HepG2 (cell line): ENCODE measurements around the gene ACRBP. TPM values are rescaled to one million over a fixed set of nuclear protein-coding genes. Genes with fewer than 3 reads are reported as not detected.

Source experiments
- CBX2 ChIP-seq, 2 experiments: fragments of 200-600 bp in 1 of 2; sonication (generic); formaldehyde crosslinking in 1 of 2; IDR thresholded peaks; 2 replicates each; pipeline versions ENCODE4 v1.7.0 to v1.8.1; 2018 to 2022; ENCODE audit warnings: low read depth in 2 of 2, low read length in 1 of 2, mild to moderate bottlenecking in 1 of 2, missing genetic modification reagents in 1 of 2
- HOXA5 ChIP-seq: sonication (generic); formaldehyde crosslinking; IDR thresholded peaks from 2 replicates; pipeline ENCODE4 v1.4.0; 2020; ENCODE audit warnings: missing genetic modification reagents
- MED1 ChIP-seq: sonication (generic); formaldehyde crosslinking; IDR thresholded peaks from 2 replicates; pipeline ENCODE4 v1.4.0; 2020; ENCODE audit warnings: missing genetic modification reagents
- MEIS1 ChIP-seq: sonication (generic); formaldehyde crosslinking; IDR thresholded peaks from 2 replicates; pipeline ENCODE4 v1.9.0; 2021; ENCODE audit warnings: mild to moderate bottlenecking, missing genetic modification reagents, moderate library complexity, borderline replicate concordance
- NR0B2 ChIP-seq: sonication (generic); formaldehyde crosslinking; IDR thresholded peaks from 2 replicates; pipeline ENCODE4 v1.4.0; 2020; ENCODE audit warnings: mild to moderate bottlenecking, missing genetic modification reagents
- NR3C1 ChIP-seq: sonication (generic); formaldehyde crosslinking; IDR thresholded peaks from 2 replicates; pipeline ENCODE4 v1.4.0; 2020; ENCODE audit warnings: missing genetic modification reagents
- SIN3A ChIP-seq: IDR thresholded peaks from 2 replicates; pipeline ENCODE4 v1.6.1; 2011; ENCODE audit warnings: low read depth, mild to moderate bottlenecking, control low read depth, low read length, borderline replicate concordance
- SOX5 ChIP-seq: IDR thresholded peaks from 2 replicates; pipeline ENCODE4 v1.6.1; 2016; ENCODE audit warnings: borderline replicate concordance
- ZHX2 ChIP-seq, 2 experiments: sonication (generic) in 1 of 2; formaldehyde crosslinking in 1 of 2; IDR thresholded peaks; 2 replicates each; pipeline versions ENCODE4 v1.6.1 to v1.9.0; 2014 to 2022; ENCODE audit warnings: antibody characterized with exemption in 1 of 2, borderline replicate concordance in 1 of 2, inconsistent platforms in 1 of 2, low read depth in 1 of 2, missing genetic modification reagents in 1 of 2
- ZNF3 ChIP-seq: IDR thresholded peaks from 2 replicates; pipeline ENCODE4 v1.7.0; 2017; ENCODE audit warnings: inconsistent platforms
- ZNF616 ChIP-seq: sonication (generic); formaldehyde crosslinking; IDR thresholded peaks from 2 replicates; pipeline ENCODE4 v1.5.0; 2020; ENCODE audit warnings: low read depth, mild to moderate bottlenecking, missing genetic modification reagents
- ZNF619 ChIP-seq: sonication (generic); formaldehyde crosslinking; IDR thresholded peaks from 2 replicates; pipeline ENCODE4 v1.4.0; 2020; ENCODE audit warnings: mild to moderate bottlenecking, missing genetic modification reagents
- polyA plus RNA-seq, 8 experiments: library from polyadenylated mRNA; depleted of rRNA in 3 of 8; stranded (reverse) in 7 of 8; unstranded in 1 of 8; fragments of >200 nt; fragmentation: Illumina TruSeq in 4 of 8; extraction: Trizol in 4 of 8; gene quantifications; 2 replicates each; pipeline versions ENCODE4 v1.2.1 to v1.2.3, GENCODE V29; 2011 to 2016; ENCODE audit warnings: low read depth in 4 of 8, missing spikeins in 1 of 8, mixed read lengths in 1 of 8; ENCODE audit not compliant: insufficient read depth in 1 of 8
- total RNA-seq, 5 experiments: library from RNA; depleted of rRNA; stranded (reverse); fragments of >200 nt; fragmentation: Illumina TruSeq; extraction: Trizol; gene quantifications; 2 replicates each; pipeline ENCODE4 v1.2.3, GENCODE V29; 2016; ENCODE audit warnings: low read depth in 1 of 5
- TF ChIP-seq, protein P1 (sequence below): sonication (generic); formaldehyde crosslinking; IDR thresholded peaks from 2 replicates; pipeline ENCODE4 v1.5.0; 2020; ENCODE audit warnings: missing genetic modification reagents, mild to moderate bottlenecking, borderline replicate concordance
- TF ChIP-seq, protein P2 (sequence below): sonication (generic); formaldehyde crosslinking; IDR thresholded peaks from 2 replicates; pipeline ENCODE4 v1.4.0; 2020; ENCODE audit warnings: missing genetic modification reagents, low read depth, mild to moderate bottlenecking, borderline replicate concordance
- TF ChIP-seq, protein P3 (sequence below): sonication (generic); formaldehyde crosslinking; IDR thresholded peaks from 2 replicates; pipeline ENCODE4 v1.4.0; 2020; ENCODE audit warnings: missing genetic modification reagents, mild to moderate bottlenecking, borderline replicate concordance

The ACRBP gene
- total and polyA plus RNA-seq, 2 of the 13 experiments (the other 11 are each of a cell fraction or from before 2014, with no cell fraction given), result 0.46 TPM; not detected in 1

- TF ChIP-seq, protein P1, sequence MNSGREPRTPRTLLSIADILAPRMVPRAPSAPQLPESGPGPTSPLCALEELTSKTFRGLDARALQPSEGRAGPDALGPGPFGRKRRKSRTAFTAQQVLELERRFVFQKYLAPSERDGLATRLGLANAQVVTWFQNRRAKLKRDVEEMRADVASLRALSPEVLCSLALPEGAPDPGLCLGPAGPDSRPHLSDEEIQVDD (CRISPR knock-in tag), result no peak
- TF ChIP-seq MEIS1 (CRISPR knock-in tag) (peak; percentile 57; the same call in 1 of the 2 replicates), ZNF616 (CRISPR knock-in tag) (0 out of 2 replicates have a peak, but pooled peaks have one; percentile 51), SIN3A (peak; percentile 38; the same call in 1 of the 2 replicates), SOX5 (CRISPR knock-in tag) (no peak), ZHX2 (IDR thresholded peaks at IDR 0.05; ENCODE audit: low read depth) (peak; percentile 77), ZHX2 (CRISPR knock-in tag; IDR thresholded peaks at IDR 0.05; ENCODE audit: borderline replicate concordance) (no peak), NR3C1 (CRISPR knock-in tag) (no peak), MED1 (CRISPR knock-in tag) (peak; percentile 23; the same call in 1 of the 2 replicates), ZNF619 (CRISPR knock-in tag) (0 out of 2 replicates have a peak, but pooled peaks have one; percentile 58), CBX2 (IDR thresholded peaks at IDR 0.05; ENCODE audit: low read depth, low read length) (no peak), CBX2 (CRISPR knock-in tag; IDR thresholded peaks at IDR 0.05; ENCODE audit: low read depth) (no peak), HOXA5 (peak; percentile 38; the same call in 1 of the 2 replicates), NR0B2 (CRISPR knock-in tag) (0 out of 2 replicates have a peak, but pooled peaks have one; percentile 27), ZNF3 (CRISPR knock-in tag) (no peak)
- TF ChIP-seq, protein P2, sequence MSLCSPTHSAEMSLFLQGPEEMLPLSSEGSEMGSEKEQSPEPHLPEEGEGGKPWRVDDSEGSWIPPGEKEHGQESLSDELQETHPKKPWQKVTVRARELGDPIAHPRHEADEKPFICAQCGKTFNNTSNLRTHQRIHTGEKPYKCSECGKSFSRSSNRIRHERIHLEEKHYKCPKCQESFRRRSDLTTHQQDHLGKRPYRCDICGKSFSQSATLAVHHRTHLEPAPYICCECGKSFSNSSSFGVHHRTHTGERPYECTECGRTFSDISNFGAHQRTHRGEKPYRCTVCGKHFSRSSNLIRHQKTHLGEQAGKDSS (CRISPR knock-in tag), result 0 out of 2 replicates have a peak, but pooled peaks have one; percentile 73
- TF ChIP-seq, protein P3, sequence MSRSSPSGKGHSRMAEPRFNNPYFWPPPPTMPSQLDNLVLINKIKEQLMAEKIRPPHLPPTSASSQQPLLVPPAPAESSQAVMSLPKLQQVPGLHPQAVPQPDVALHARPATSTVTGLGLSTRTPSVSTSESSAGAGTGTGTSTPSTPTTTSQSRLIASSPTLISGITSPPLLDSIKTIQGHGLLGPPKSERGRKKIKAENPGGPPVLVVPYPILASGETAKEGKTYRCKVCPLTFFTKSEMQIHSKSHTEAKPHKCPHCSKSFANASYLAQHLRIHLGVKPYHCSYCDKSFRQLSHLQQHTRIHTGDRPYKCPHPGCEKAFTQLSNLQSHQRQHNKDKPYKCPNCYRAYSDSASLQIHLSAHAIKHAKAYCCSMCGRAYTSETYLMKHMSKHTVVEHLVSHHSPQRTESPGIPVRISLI (CRISPR knock-in tag), result 0 out of 2 replicates have a peak, but pooled peaks have one; percentile 7
Observed at GRCh38 chr12:6688543-6688998, 41.3 kb upstream of the ACRBP start (continued).
